ENCODE results near the gene TAS2R30. TPM values are rescaled to one million over a fixed set of nuclear protein-coding genes. Genes with fewer than 3 reads are reported as not detected.

The TAS2R30 gene
- total and polyA plus RNA-seq, 9 of the 15 experiments (the other 6 are each of a cell fraction or from before 2014, with no cell fraction given): 0.11 to 4.0 (median 0.99) TPM; not detected in 3

- no peak for DNase-seq (ENCODE audit: extremely low read depth in 1 of 4, low spot score in 3 of 4)
- H3K9ac ChIP-seq (ENCODE audit: insufficient read depth in 1 of 2, low read depth in 2 of 2, low read length in 2 of 2): no peak overlapping the region
- H3K79me2 ChIP-seq (ENCODE audit: control insufficient read depth, insufficient read depth, low read length): no peaks in the 10 kb centered on the region
- TF ChIP-seq MYNN (IDR thresholded peaks at IDR 0.05): no peak
- no peak for TF ChIP-seq MYNN (CRISPR knock-in tag; IDR thresholded peaks at IDR 0.05)
- no peak for TF ChIP-seq ZKSCAN8 (CRISPR knock-in tag; IDR thresholded peaks at IDR 0.05)
- no peak for TF ChIP-seq ZNF146 (CRISPR knock-in tag; IDR thresholded peaks at IDR 0.05; ENCODE audit: unreplicated experiment)
- TF ChIP-seq STAT5A (IDR thresholded peaks at IDR 0.05; ENCODE audit: borderline replicate concordance, low read length): no peak
- TF ChIP-seq, protein P1, sequence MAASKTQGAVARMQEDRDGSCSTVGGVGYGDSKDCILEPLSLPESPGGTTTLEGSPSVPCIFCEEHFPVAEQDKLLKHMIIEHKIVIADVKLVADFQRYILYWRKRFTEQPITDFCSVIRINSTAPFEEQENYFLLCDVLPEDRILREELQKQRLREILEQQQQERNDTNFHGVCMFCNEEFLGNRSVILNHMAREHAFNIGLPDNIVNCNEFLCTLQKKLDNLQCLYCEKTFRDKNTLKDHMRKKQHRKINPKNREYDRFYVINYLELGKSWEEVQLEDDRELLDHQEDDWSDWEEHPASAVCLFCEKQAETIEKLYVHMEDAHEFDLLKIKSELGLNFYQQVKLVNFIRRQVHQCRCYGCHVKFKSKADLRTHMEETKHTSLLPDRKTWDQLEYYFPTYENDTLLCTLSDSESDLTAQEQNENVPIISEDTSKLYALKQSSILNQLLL (CRISPR knock-in tag; IDR thresholded peaks at IDR 0.05; ENCODE audit: borderline replicate concordance): no peak
- TF ChIP-seq SMAD1 (IDR thresholded peaks at IDR 0.05; ENCODE audit: low read depth, low read length, partially characterized antibody): no peak
- TF ChIP-seq BCOR (IDR thresholded peaks at IDR 0.05): no peak
- TF ChIP-seq, protein P2, sequence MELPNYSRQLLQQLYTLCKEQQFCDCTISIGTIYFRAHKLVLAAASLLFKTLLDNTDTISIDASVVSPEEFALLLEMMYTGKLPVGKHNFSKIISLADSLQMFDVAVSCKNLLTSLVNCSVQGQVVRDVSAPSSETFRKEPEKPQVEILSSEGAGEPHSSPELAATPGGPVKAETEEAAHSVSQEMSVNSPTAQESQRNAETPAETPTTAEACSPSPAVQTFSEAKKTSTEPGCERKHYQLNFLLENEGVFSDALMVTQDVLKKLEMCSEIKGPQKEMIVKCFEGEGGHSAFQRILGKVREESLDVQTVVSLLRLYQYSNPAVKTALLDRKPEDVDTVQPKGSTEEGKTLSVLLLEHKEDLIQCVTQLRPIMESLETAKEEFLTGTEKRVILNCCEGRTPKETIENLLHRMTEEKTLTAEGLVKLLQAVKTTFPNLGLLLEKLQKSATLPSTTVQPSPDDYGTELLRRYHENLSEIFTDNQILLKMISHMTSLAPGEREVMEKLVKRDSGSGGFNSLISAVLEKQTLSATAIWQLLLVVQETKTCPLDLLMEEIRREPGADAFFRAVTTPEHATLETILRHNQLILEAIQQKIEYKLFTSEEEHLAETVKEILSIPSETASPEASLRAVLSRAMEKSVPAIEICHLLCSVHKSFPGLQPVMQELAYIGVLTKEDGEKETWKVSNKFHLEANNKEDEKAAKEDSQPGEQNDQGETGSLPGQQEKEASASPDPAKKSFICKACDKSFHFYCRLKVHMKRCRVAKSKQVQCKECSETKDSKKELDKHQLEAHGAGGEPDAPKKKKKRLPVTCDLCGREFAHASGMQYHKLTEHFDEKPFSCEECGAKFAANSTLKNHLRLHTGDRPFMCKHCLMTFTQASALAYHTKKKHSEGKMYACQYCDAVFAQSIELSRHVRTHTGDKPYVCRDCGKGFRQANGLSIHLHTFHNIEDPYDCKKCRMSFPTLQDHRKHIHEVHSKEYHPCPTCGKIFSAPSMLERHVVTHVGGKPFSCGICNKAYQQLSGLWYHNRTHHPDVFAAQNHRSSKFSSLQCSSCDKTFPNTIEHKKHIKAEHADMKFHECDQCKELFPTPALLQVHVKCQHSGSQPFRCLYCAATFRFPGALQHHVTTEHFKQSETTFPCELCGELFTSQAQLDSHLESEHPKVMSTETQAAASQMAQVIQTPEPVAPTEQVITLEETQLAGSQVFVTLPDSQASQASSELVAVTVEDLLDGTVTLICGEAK (IDR thresholded peaks at IDR 0.05): no peak
- TF ChIP-seq, protein P2 (CRISPR knock-in tag; IDR thresholded peaks at IDR 0.05): no peak
- TF ChIP-seq KLF10 (CRISPR knock-in tag; IDR thresholded peaks at IDR 0.05): no peak
- no peaks in the 10 kb centered on the region for H3K36me3 ChIP-seq (ENCODE audit: control insufficient read depth, insufficient read depth, low read length)
- no peak overlapping the region for H3K4me2 ChIP-seq (ENCODE audit: insufficient read depth, low read length)
- in situ Hi-C loops (cut with MboI): no loop called here
- intact Hi-C loops (cut with micrococcal nuclease): no loop called here
- no peak overlapping the region for H2AFZ ChIP-seq (ENCODE audit: low read depth, low read length)
- no peak for ATAC-seq
- no TSS peak for BruUV-seq (replicated peaks)
- H3K27ac ChIP-seq (ENCODE audit: extremely low read depth, low read depth, low read length): no peak overlapping the region
- no peaks in the 10 kb centered on the region for H3K27me3 ChIP-seq (ENCODE audit: control insufficient read depth in 2 of 2, insufficient read depth in 2 of 2, low read length in 2 of 2)
- H3K9me3 ChIP-seq (replicated peaks; ENCODE audit: control insufficient read depth, insufficient read depth, low read depth, low read length): no peaks in the 10 kb centered on the region
- H3K4me3 ChIP-seq: no peak overlapping the region
- POLR2A ChIA-PET: no interaction called here
- no peaks in the 10 kb centered on the region for H3K9me1 ChIP-seq (ENCODE audit: control insufficient read depth, insufficient read depth, low read length)
- no peak for FAIRE-seq
- no peaks in the 10 kb centered on the region for H4K20me1 ChIP-seq (replicated peaks; ENCODE audit: control insufficient read depth, insufficient read depth, low read length)
- H3K4me1 ChIP-seq (replicated peaks in 1 of 2; ENCODE audit: control insufficient read depth in 2 of 2, insufficient read depth in 2 of 2, low read length in 2 of 2): no peaks in the 10 kb centered on the region
- CTCF ChIA-PET (ENCODE audit: low intra/inter-chr PET ratio): no interaction called here
These were observed 48.6 kb upstream of the TAS2R30 start for GRCh38 chr12:11183011-11183410.
